ENCODE results near the gene SERPIND1.
"Not testable (repeated sequence)": the region's sequence is repeated elsewhere in the genome, so short reads cannot be mapped to it uniquely, and the experiment has no call there.

Gene SERPIND1

DNA sequence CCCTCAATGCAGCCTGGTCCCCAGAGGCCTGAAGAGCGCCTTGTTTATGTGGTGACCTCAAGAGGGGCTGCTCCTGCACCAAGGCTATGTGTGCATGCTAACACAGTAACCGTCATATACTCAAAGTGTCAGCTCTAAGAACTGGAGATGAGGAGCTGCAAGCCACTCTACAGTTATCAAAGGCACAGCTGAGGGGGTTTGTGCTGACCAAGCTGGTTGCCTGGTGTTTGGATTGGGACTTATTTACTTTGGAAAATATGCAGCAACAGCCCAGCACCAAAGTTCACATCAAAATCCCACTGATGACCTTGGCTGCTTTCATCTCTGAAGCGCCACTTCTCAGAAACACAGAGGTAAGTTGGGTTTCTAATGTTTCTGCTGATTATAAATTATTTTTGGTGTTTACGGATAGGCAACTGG lies at the start of gene SERPIND1:
TSS of gene SERPIND1 (plus strand) at position 321 of the 420 bp plus-strand sequence. CDS start 5,200 bp downstream, outside the sequence.
- DNase-seq (ENCODE audit: low read depth), result no peak

DNA sequence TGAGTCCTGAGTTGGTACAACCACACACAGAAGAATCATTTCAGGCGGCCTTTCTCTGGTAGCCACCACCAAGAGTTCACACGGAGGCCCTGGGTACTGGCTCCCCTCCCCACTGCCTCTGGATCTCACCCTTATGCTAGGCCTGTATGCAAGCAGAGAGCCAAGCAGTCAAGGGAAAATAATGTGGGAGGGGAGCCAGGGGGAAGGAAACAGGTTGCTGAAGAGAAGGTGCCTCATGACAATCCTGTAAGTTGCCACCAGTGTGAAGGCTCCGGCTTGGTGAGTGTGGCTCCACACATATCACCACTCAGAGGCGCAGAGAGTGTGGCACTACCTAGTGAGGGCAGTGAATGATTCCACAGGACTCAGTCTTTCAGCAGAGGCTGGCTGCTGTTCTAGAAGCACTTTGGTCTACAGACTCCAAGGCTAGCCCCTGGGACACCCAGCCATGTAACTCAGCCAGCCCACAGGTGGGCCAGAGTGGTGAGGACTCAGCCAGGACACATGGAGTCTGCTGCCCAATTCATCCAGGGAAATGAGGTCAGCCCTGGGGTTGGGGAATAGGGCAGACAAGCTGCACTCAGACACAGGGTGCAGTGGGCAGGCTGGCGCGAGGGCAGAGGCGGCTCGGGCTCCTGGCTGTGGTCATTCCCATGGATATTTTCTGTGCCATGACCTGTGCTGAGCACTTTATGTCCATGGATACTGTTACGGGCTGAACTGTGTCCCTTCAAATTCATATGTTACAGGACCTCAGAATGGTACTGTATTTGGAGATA lies 49.0 kb upstream of the SERPIND1 start:
- no peak for DNase-seq (ENCODE audit: low read depth)

DNA sequence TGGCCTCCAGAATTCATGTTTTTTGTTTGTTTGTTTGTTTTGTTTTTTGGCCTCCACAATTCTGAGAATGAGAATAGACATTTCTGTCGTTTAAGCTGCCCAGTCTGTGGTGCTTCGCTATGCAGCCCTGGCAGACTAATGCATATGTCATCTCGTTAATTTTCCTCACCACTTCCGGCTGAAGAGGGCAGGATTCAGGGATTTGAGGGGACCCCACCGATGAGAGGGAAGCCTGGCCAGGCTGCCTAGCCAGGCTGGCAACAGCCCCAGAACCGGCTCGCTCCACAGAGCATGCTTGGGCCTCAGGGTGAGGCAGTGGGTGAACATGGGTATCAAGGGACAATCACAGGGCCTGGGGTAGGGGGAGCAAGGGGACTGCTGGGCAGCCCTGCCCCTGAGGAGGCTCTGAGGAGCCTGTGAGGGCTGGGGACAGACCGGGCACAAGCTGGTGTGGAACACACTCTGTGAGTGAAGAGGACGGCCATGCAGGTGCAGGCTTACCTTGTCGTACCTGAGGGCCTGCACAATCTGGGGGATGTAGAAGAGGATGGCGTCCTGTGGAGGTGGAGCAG lies 47.8 kb upstream of the SERPIND1 start:
- DNase-seq (ENCODE audit: low read depth), result no peak

GRCh38 chr22:20727118-20728015 lies 46.5 kb upstream of the SERPIND1 start:
- no peak for DNase-seq (ENCODE audit: low read depth)

- DNase-seq (ENCODE audit: low read depth), result no peak
These were observed 45.3 kb upstream of the SERPIND1 start for GRCh38 chr22:20728523-20729190.

GRCh38 chr22:20729194-20729593 lies 44.7 kb upstream of the SERPIND1 start:
- DNase-seq (ENCODE audit: low read depth), result no peak

DNA sequence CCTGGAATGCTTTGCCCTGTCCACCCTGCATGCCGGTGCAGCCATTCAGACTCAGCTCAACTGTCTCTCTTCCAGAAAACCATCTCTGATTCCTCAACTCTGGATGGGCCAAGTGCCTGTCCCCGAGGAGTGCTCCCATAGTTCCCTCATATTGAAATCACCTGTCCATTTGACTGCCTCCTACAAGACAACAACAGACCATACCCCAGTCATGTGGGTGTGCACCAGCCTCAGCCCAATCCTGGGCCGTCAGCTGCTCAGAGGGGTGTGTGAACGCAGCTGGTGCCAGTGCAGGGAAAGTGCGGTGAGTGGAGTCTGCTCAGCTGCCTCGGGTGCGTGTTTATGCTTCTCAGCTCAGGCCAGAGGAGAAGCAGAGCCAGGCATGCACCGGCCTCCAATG lies 41.5 kb upstream of the SERPIND1 start:
- not testable (repeated sequence) for DNase-seq (ENCODE audit: low read depth)

- not testable (repeated sequence) for DNase-seq (ENCODE audit: low read depth)
These were observed 38.4 kb upstream of the SERPIND1 start for GRCh38 chr22:20735356-20736162.

- DNase-seq (ENCODE audit: low read depth), result not testable (repeated sequence)
These were observed 37.0 kb upstream of the SERPIND1 start for GRCh38 chr22:20736891-20737290.

DNA sequence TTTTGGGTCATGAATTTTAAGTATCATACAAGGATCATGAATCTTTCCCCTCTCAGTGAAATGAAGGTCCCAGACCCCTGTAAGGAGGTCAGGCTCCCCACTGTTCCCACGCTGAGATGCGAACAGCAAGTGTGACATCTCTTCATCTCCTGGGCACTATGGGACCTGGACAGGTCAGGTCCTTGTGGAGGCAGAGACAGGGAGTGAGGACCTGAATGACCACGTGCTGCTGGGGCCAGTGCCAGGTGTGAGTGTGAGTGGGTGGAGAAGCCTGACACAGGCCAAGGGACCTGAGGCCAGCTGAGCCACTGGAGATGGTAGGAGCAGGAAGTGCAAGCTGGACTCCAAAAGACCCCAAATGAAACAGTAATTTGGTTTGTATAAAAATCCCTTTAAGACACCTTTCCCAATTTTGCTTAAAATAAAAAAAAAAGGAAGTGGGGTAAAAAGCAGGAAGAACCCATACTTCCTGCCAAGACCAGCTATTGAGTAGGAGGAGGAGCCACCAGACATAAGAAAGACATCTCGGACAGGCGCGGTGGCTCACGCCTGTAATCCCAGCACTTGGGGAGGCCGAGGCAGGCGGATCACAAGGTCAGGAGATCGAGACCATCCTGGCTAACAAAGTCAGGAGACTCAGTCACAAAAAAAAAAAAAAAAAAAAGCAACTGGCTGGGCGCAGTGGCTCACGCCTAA lies 35.4 kb upstream of the SERPIND1 start:
- DNase-seq (ENCODE audit: low read depth), result no peak

GRCh38 chr22:20740222-20740951 lies 33.5 kb upstream of the SERPIND1 start:
- DNase-seq (ENCODE audit: low read depth), result no peak

DNA sequence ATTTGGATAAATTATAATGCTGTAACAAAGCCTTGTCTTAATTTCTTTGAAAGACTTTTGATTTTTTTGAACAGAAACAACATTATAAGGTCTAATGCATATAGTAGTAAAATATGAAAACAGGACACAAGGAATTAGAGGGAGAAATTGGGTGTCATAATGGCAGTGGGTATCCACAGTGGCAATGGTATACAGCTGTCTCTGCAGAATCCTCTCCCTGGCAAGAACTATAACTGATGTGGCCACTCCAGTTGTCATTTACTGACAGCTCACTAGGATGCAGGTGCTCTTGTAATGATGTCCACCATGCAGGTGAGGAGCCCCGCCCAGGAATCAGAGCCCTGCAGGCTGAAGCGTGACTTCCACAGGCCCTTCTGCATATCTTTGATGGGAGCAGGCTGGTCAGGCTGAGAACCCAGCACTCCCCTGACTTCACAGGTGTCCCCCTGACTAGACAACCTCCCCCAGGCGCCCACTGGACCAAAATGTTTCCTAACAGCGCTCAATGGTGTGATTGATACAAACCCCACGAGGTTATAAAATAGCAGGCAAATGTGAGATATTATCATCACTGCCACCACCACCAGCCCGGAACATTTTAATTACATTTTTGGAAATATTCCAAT lies 32.8 kb upstream of the SERPIND1 start:
- DNase-seq (ENCODE audit: low read depth), result no peak

- DNase-seq (ENCODE audit: low read depth), result peak; percentile 5
These were observed 32.0 kb upstream of the SERPIND1 start for GRCh38 chr22:20741634-20742581.

GRCh38 chr22:20742764-20743163 lies 31.1 kb upstream of the SERPIND1 start:
- no peak for DNase-seq (ENCODE audit: low read depth)

DNA sequence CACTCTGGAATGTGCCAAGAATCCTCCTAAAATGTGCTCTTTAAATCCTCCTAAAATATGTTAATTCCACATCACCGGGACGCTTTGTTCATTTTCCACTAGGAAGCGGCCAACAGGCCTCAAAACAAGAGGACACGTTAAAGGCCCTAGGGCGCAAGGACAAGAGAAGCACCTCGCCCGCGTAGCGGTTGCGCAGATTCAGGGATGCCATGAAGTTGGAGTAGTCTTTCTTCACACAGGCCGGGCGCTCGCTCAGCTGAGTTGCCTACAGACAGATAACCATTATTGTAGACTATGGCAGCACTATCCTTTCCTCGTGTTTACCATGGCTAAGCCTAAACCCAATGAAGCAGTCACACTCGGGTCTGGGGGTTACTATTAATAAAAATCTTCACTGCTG lies 29.5 kb upstream of the SERPIND1 start:
- no peak for DNase-seq (ENCODE audit: low read depth)

DNA sequence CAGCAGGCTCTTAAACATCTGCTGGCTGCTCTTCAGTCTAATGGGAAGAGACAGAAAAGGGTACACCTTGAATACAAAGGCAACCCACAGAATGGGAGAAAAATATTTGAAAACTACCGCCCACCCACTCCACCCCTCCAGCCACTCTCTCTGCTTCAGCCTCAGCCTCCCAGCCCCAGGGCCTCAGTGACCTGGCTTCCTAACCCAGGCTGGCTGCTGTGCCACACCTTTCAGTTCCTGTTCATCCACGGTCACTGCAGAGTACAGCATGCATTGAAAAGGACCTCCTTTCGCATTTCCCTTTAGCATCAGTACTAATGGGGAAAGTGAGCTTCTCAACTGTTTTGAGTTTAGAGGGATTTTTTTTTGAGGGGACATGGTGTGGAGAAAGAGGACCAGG lies 28.8 kb upstream of the SERPIND1 start:
- DNase-seq (ENCODE audit: low read depth), result no peak

DNA sequence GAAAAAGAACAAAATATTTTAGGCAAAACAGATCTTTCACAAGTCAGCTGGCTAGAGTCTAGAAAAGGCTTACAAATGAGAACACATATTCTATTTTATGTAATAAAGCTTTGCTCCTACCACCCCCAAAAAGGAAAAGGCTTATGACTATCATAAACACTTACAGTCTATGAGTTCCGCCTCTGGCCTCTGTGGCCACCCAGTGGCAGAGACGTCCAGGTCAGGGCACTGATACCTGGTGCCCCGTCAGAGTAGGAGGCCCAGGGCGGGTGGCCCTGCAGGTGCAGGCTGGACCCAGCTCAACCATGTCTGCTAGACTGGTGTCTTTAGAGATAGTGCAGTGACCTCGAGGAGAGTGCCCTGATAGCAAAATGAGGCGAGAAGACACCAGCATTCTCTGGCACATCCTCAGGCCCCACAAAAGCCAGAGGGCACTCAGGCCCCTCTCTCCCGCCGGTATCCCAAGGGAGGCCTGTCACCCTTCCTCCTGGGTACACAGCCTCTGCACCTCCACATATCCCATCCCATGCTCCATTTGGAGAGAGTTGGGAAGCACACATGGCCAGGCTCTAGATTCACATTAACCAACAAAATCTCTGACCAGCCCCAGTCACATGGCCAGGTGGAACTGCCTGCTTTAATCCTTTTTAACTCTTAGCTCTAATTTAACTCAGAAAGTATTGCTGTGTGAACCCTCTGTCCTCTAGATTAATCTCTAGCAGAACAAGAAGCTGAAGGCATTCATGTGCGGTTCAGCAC lies 27.3 kb upstream of the SERPIND1 start:
- no peak for DNase-seq (ENCODE audit: low read depth)

- no peak for DNase-seq (ENCODE audit: low read depth)
These were observed 26.7 kb upstream of the SERPIND1 start for GRCh38 chr22:20747223-20747622.

Measured in activated T-helper 1 cell treated with Interleukin-2 at 50 U/mL for 16 hours (primary cell).